Subcutaneous abdominal adipose tissue (tissue), 5 donors: ENCODE results near the gene EDIL3.

Experiments used
- H3K27ac ChIP-seq: one replicate; pipeline ENCODE4 v1.7.0; 2013; ENCODE audit warnings: low read depth, mild to moderate bottlenecking, inconsistent platforms, low read length, moderate library complexity
- H3K27me3 ChIP-seq, 5 donors: one replicate each; pipeline ENCODE4 v1.7.0; 2013; ENCODE audit warnings: low read length in 5 of 5, inconsistent platforms in 1 of 5; ENCODE audit not compliant: control insufficient read depth in 5 of 5, insufficient read depth in 4 of 5
- H3K36me3 ChIP-seq, 5 donors: one replicate each; pipeline ENCODE4 v1.7.0; 2013; ENCODE audit warnings: low read length in 5 of 5; ENCODE audit not compliant: control insufficient read depth in 5 of 5, insufficient read depth in 5 of 5
- H3K4me1 ChIP-seq, 5 donors: one replicate each; pipeline ENCODE4 v1.7.0; 2013; ENCODE audit warnings: low read length in 5 of 5, mild to moderate bottlenecking in 3 of 5, moderate library complexity in 1 of 5; ENCODE audit not compliant: control insufficient read depth in 5 of 5, insufficient read depth in 5 of 5
- H3K4me3 ChIP-seq, 5 donors: one replicate each; pipeline ENCODE4 v1.7.0; 2013; ENCODE audit warnings: low read length in 5 of 5, low read depth in 1 of 5
- H3K9ac ChIP-seq, 5 donors: one replicate each; pipeline ENCODE4 v1.7.0; 2013; ENCODE audit warnings: low read length in 5 of 5, mild to moderate bottlenecking in 4 of 5, moderate library complexity in 3 of 5
- H3K9me3 ChIP-seq, 5 donors: one replicate each; pipeline ENCODE4 v1.7.0; 2013; ENCODE audit warnings: low read length in 5 of 5; ENCODE audit not compliant: control insufficient read depth in 5 of 5
- donor health status: healthy.
- donor health status: healthy.
- donor health status: healthy.
- donor health status: healthy.
- donor health status: healthy.

Gene EDIL3

DNA sequence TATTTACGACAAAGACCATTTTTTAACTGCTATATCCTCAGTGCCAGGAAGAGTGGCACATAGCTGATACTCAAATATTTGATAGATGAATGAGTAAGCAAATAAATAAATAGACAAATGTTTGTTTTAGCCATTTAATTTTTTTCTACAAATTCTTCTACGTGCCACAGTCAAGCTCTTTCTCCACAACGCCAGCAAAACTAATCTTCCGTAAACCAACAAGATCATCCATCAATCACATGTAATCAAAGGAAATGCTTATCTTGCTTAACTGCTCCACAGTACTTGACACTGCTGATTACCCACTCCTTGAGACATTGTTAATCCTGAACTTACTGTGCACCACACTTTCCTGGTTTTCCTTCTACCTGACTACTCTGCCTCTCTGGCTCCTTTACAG is 136.7 kb downstream of the EDIL3 start:
- Histone ChIP-seq H3K4me1 (no peaks in the 10 kb centered on the region), H3K4me3 (no peak overlapping the region), H3K9ac (no peak overlapping the region), H3K27ac (no peak overlapping the region), H3K9me3 (no peaks in the 10 kb centered on the region), H3K27me3 (no peaks in the 10 kb centered on the region), H3K36me3 (no peaks in the 10 kb centered on the region)

DNA sequence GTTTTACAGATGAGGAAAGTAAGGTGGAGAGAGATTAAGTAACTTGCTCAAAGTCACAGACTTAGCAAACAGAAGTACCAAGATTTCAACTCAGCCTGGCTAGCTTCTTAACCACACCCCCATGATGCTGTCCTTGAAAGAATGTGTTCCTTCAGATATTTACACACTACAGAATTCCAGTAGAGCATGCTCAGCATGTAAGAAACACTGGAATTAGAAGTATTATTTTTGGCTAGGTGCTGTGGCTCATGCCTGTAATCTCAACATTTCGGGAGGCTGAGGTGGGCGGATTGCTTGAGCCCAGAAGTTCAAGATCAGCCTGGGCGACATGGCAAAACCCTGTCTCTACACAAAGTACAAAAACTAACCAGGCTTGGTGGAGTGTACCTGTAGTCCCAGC is 142.4 kb downstream of the EDIL3 start:
- H3K4me3 ChIP-seq: no peak overlapping the region
- no peak overlapping the region for H3K27ac ChIP-seq
- peaks cover 0 to 6% (median 0%) of the 10 kb centered on the region in 5 donors for H3K4me1 ChIP-seq
- H3K9ac ChIP-seq: no peak overlapping the region
- H3K36me3 ChIP-seq: no peaks in the 10 kb centered on the region
- H3K27me3 ChIP-seq: no peaks in the 10 kb centered on the region
- H3K9me3 ChIP-seq: no peaks in the 10 kb centered on the region

DNA sequence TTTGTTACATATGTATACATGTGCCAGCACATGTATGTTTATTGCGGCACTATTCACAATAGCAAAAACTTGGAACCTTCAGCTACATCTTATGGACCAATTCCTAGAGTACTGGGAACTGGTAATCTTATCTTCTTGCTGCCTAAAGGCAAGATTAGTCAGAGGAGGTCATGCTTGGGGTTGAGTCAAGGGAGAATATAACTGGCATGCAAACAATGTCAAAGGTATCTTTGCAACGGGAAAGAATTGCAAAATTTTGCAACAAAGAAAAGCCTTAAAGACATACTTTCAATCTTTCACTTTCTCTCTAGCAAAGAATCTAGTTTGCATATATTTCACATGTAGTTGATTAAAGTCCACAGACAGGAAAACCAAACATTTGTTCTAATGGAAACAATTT is 145.2 kb downstream of the EDIL3 start:
- no peaks in the 10 kb centered on the region for H3K27me3 ChIP-seq

DNA sequence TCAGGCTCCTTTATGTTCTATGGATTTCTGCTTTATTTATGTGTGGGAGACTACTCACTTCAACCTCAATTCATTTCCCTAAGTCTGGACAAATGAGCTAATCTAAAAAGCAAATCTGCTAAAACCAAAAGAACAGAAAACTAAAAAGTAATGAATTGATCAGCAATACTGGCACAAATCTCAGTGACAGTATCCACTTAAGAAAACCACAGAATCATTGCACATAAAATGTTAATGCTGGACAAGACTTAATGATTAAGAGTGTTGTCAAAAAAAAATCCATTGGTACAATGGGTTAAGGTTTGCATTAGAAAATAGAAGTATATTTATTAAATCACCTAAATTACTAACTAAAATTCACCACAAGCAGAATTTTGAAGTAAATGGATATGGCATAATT is 147.6 kb downstream of the EDIL3 start:
- Histone ChIP-seq H3K9ac (no peak overlapping the region), H3K9me3 (no peaks in the 10 kb centered on the region), H3K27ac (no peak overlapping the region), H3K36me3 (no peaks in the 10 kb centered on the region), H3K4me1 (peaks cover 0 to 6% (median 0%) of the 10 kb centered on the region in 5 donors), H3K27me3 (no peaks in the 10 kb centered on the region), H3K4me3 (no peak overlapping the region)

More for the DNA sequence above, 145.2 kb downstream of the EDIL3 start:
- H3K9me3 ChIP-seq: no peaks in the 10 kb centered on the region
- H3K27ac ChIP-seq: no peak overlapping the region
- H3K4me3 ChIP-seq: no peak overlapping the region
- no peaks in the 10 kb centered on the region for H3K36me3 ChIP-seq
- H3K9ac ChIP-seq: no peak overlapping the region
- peaks cover 0 to 6% (median 0%) of the 10 kb centered on the region in 5 donors for H3K4me1 ChIP-seq

DNA sequence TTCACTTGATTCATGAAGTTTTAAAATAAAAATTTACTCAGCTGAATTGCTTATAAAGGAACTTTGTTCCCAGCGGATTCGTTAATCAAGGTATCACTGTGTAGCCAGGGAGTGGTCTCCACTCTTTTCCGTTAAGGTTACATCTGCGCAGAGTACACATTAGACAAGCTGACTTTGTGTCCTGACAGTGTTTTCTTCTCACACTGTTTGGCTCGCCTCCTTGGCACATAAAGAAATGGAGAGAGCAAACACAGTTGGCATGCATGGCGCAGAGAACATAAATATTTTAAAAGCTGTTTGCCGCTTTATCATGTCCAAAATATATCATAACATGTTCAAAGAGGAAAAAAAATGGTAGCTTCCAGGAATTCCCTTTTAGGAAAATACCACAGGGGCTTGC is 153.2 kb downstream of the EDIL3 start:
- Histone ChIP-seq H3K36me3 (no peaks in the 10 kb centered on the region), H3K27me3 (no peaks in the 10 kb centered on the region), H3K4me1 (no peaks in the 10 kb centered on the region), H3K27ac (no peak overlapping the region), H3K9ac (no peak overlapping the region), H3K9me3 (no peaks in the 10 kb centered on the region), H3K4me3 (no peak overlapping the region)

DNA sequence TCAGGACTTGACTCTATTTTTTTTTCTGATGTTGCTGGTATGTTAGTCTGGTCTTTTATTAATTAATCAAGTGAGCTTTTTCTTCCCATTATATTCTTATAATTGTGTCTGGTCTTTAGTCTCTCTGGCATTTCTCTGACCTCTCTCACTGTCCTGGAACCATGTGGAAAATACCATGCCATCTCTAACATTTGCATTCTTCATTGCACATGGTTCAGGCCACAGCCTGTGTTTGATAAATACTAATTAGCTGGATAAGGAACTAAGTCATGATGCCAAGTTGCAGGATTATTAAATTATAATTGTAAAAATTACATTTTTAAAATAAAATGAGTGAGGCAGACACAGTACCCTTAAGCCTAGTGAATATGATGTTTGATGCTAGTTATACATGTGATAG is 155.6 kb downstream of the EDIL3 start:
- no peaks in the 10 kb centered on the region for H3K4me1 ChIP-seq
- no peaks in the 10 kb centered on the region for H3K36me3 ChIP-seq
- H3K4me3 ChIP-seq: no peak overlapping the region
- H3K9me3 ChIP-seq: no peaks in the 10 kb centered on the region
- H3K27me3 ChIP-seq: no peaks in the 10 kb centered on the region
- H3K9ac ChIP-seq: no peak overlapping the region
- no peak overlapping the region for H3K27ac ChIP-seq

DNA sequence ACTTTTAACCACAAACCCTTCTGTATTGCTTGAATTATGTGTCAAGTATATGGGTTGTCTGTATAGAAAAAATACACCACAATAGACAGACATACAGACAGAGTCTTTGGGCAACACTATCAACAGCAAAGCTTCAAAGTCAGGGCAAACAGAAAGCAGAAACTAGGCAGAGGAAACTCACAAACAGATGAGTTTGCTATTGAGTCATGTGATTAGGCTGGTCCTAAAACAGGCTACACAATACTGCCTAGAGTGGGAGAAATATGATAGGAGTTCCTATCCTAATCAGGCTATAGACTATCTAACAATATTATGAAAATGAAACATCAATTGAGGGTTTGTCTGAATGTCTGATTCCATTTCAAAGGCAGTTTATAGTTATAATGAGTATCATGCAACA is 156.4 kb downstream of the EDIL3 start:
- H3K9me3 ChIP-seq: no peaks in the 10 kb centered on the region
- no peak overlapping the region for H3K4me3 ChIP-seq
- H3K9ac ChIP-seq: no peak overlapping the region
- H3K27ac ChIP-seq: no peak overlapping the region
- H3K36me3 ChIP-seq: no peaks in the 10 kb centered on the region
- no peaks in the 10 kb centered on the region for H3K27me3 ChIP-seq
- no peaks in the 10 kb centered on the region for H3K4me1 ChIP-seq

DNA sequence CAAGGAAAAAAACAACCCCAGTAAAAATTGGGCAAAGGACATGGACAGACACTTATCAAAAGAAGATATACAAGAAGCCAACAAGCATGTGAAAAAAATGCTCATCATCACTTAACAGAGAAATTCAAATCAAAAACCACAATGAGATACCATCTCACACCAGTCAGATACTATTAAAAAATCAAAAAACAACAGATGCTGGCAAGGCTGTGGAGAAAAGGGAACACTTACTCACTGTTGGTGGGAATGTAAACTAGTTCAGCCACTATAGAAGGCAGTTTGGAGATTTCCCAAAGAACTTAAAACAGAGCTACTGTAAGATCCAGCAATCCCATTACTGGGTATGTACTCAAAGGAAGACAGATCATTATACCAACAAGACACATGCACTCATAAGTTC is 157.4 kb downstream of the EDIL3 start:
- Histone ChIP-seq H3K4me3 (no peak overlapping the region), H3K9me3 (no peaks in the 10 kb centered on the region), H3K27me3 (no peaks in the 10 kb centered on the region), H3K4me1 (no peaks in the 10 kb centered on the region), H3K27ac (no peak overlapping the region), H3K9ac (no peak overlapping the region), H3K36me3 (no peaks in the 10 kb centered on the region)

DNA sequence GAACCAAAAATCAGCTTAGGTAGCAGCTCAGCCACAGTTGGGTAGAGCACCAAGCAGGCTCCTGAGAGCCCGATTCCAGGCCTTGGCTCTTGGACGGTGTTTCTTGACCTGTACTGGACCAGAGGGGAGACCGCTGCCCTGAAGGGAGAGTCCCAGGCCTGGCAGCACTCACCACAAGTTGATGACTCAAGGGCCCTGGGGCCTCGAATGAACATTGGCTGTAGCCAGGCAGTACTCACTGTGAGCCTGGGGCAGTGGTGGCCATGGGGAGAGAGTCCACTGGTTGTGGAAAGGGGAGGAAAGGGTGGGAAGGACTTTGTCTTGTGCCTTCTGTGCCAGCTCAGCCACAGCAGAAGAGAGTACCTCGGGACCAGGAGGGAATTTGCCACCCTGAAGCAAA is 166.1 kb downstream of the EDIL3 start:
- Histone ChIP-seq H3K27ac (no peak overlapping the region), H3K4me1 (peaks cover 0 to 32% (median 0%) of the 10 kb centered on the region in 5 donors)

DNA sequence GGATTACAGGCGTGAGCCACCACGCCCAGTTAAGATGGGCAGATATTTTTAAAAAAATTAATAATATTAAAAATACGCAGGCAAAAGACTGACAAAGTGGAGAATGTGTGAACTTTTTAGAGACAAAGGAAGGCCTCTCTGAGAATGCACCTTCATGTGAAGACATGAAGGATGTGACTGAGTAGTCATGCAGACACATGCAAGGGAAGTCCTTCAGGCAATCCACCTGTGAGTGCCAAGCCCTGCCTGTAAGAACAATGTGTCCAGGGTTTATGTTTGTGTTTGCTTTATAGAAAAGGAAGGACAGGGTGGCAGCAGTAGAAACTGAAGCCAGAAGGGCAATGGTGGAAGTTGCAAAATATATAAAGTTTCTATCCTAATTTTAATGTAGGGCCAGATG is 169.2 kb downstream of the EDIL3 start:
- H3K27me3 ChIP-seq: no peaks in the 10 kb centered on the region
- no peak overlapping the region for H3K27ac ChIP-seq

More for the DNA sequence above, 166.1 kb downstream of the EDIL3 start:
- Histone ChIP-seq H3K36me3 (no peaks in the 10 kb centered on the region), H3K27me3 (no peaks in the 10 kb centered on the region), H3K9me3 (no peaks in the 10 kb centered on the region), H3K4me3 (no peak overlapping the region), H3K9ac (no peak overlapping the region)

DNA sequence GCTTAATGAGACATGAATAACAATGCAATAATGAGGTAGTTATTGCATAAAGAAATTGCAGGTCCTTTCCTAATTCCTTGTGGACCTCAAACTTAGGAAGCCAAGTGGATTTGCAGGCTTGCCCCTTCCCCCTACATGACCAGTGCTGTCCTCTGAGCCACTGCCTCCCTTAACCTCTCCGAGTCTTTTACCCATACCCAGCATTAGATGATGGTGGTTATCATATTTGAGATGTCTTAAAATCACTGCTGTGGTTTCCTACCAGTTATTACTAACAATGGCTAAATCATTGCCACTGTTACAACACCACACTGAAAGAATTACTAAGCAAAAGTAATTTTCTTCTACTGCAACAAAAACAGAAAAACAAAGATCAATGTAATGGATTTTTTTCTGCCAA is 170.8 kb downstream of the EDIL3 start:
- Histone ChIP-seq H3K27ac (no peak overlapping the region), H3K27me3 (no peaks in the 10 kb centered on the region), H3K9me3 (no peaks in the 10 kb centered on the region), H3K36me3 (no peaks in the 10 kb centered on the region), H3K4me3 (no peak overlapping the region), H3K9ac (no peak overlapping the region), H3K4me1 (peaks cover 0 to 39% (median 0%) of the 10 kb centered on the region in 5 donors)

More for the DNA sequence above, 169.2 kb downstream of the EDIL3 start:
- Histone ChIP-seq H3K4me1 (peaks cover 0 to 39% (median 0%) of the 10 kb centered on the region in 5 donors), H3K4me3 (no peak overlapping the region), H3K36me3 (no peaks in the 10 kb centered on the region), H3K9ac (no peak overlapping the region), H3K9me3 (no peaks in the 10 kb centered on the region)
